A549 (cell line): ENCODE results near the gene ZSWIM7. TPM values are rescaled to one million over a fixed set of nuclear protein-coding genes. Genes with fewer than 3 reads are reported as not detected.

Experiments
- ATAC-seq, 2 experiments: fragments of 200-7000 bp in 1 of 2; fragments of >200 bp in 1 of 2; cut with Nextera tagmentation in 1 of 2; cut with Tn5 transposase in 1 of 2; 3 replicates each; pipeline versions ENCODE4 v1.8.0 to v1.9.1; 2018 to 2020; ENCODE audit warnings: mild to moderate bottlenecking in 1 of 2, moderate library complexity in 1 of 2
- CTCF ChIA-PET: fragments of 300-600 bp; sonication (Branson Sonifier 250); formaldehyde crosslinking; extraction: SDS; loops from one replicate; lab custom pipeline; 2021; ENCODE audit warnings: antibody characterized with exemption, inconsistent platforms; lab: Yijun Ruan, JAX
- POLR2A ChIA-PET: fragments of 350-600 bp; formaldehyde crosslinking; extraction: SDS; loops from one replicate; lab custom pipeline; 2021; ENCODE audit warnings: antibody characterized with exemption, inconsistent platforms; lab: Yijun Ruan, JAX
- DNase-seq, 2 experiments: peaks; one replicate each; pipeline versions ENCODE4 v3.0.0 to v3.0.0-alpha.2; 2011 to 2016; ENCODE audit warnings: low read depth in 1 of 2, low spot score in 1 of 2
- FAIRE-seq: peaks from 2 replicates; lab custom pipeline; 2011; peaks lifted over from hg19 to GRCh38; lab: Jason Lieb, UNC
- H3K27ac ChIP-seq, 2 experiments: fragments of >200 bp; sonication (Bioruptor Twin); formaldehyde crosslinking; 3 replicates each; pipeline ENCODE4 v1.5.1; 2016 to 2017
- H3K4me1 ChIP-seq: fragments of >200 bp; sonication (Bioruptor Twin); formaldehyde crosslinking; 3 replicates; pipeline ENCODE4 v1.6.1; 2016
- H3K4me2 ChIP-seq: fragments of >200 bp; sonication (Bioruptor Twin); formaldehyde crosslinking; 3 replicates; pipeline ENCODE4 v1.6.1; 2016
- H3K4me3 ChIP-seq: fragments of >200 bp; sonication (Bioruptor Twin); formaldehyde crosslinking; 3 replicates; pipeline ENCODE4 v1.5.1; 2016
- H3K9me3 ChIP-seq: fragments of >200 bp; sonication (Bioruptor Twin); formaldehyde crosslinking; 3 replicates; pipeline ENCODE4 v1.6.1; 2016
- CBX2 ChIP-seq: fragments of 200-600 bp; sonication (generic); IDR thresholded peaks from 2 replicates; pipeline ENCODE4 v1.6.1; 2016; ENCODE audit warnings: low read depth, mild to moderate bottlenecking, borderline replicate concordance
- CEBPB ChIP-seq, 2 experiments: fragments of >200 bp in 1 of 2; sonication (Bioruptor Twin) in 1 of 2; formaldehyde crosslinking in 1 of 2; IDR thresholded peaks; 2 replicates each; pipeline ENCODE4 v1.6.1; 2012 to 2016
- EHF ChIP-seq: fragments of 250-450 bp; sonication (Bioruptor Pico); IDR thresholded peaks from 2 replicates; pipeline ENCODE4 v1.5.0; 2020; ENCODE audit warnings: mild to moderate bottlenecking
- EHMT2 ChIP-seq: fragments of 200-600 bp; sonication (generic); IDR thresholded peaks from 2 replicates; pipeline ENCODE4 v1.6.1; 2016; ENCODE audit warnings: antibody characterized with exemption, low read depth, mild to moderate bottlenecking, moderate library complexity
- EP300 ChIP-seq, 2 experiments: fragments of >200 bp; sonication (Bioruptor Twin); formaldehyde crosslinking; IDR thresholded peaks; 2 replicates in 1 of 2; 3 replicates in 1 of 2; pipeline ENCODE4 v1.6.1; 2016 to 2017
- ESRRA ChIP-seq: fragments of 150-350 bp; IDR thresholded peaks from 2 replicates; pipeline ENCODE4 v1.6.1; 2014; ENCODE audit warnings: mild to moderate bottlenecking, low read length, borderline replicate concordance
- FOSB ChIP-seq: fragments of 250-450 bp; sonication (Bioruptor Pico); IDR thresholded peaks from 2 replicates; pipeline ENCODE4 v1.5.0; 2020; ENCODE audit warnings: mild to moderate bottlenecking, moderate library complexity
- FOSL2 ChIP-seq, 2 experiments: fragments of 450-650 bp in 1 of 2; fragments of >200 bp in 1 of 2; sonication (Bioruptor Twin) in 1 of 2; formaldehyde crosslinking; IDR thresholded peaks; 2 replicates each; pipeline versions ENCODE4 v1.5.0 to v1.6.1; 2016 to 2020; ENCODE audit warnings: mild to moderate bottlenecking in 1 of 2, moderate library complexity in 1 of 2
- FOXS1 ChIP-seq: fragments of 250-450 bp; sonication (Bioruptor Pico); IDR thresholded peaks from 2 replicates; pipeline ENCODE4 v1.5.0; 2020; ENCODE audit warnings: mild to moderate bottlenecking, moderate library complexity
- GATA3 ChIP-seq: IDR thresholded peaks from 2 replicates; pipeline ENCODE4 v1.6.1; 2012; ENCODE audit warnings: borderline replicate concordance
- HOXA7 ChIP-seq: fragments of 250-450 bp; sonication (Bioruptor Pico); IDR thresholded peaks from 2 replicates; pipeline ENCODE4 v1.5.0; 2020; ENCODE audit warnings: mild to moderate bottlenecking, moderate library complexity
- HOXB13 ChIP-seq: fragments of 250-450 bp; sonication (Bioruptor Pico); IDR thresholded peaks from 2 replicates; pipeline ENCODE4 v1.5.0; 2020; ENCODE audit warnings: low read depth, mild to moderate bottlenecking, moderate library complexity
- JUN ChIP-seq, 2 experiments: fragments of >200 bp; sonication (Bioruptor Twin); formaldehyde crosslinking; IDR thresholded peaks; 2 replicates in 1 of 2; 3 replicates in 1 of 2; pipeline ENCODE4 v1.6.1; 2016 to 2017
- JUNB ChIP-seq: fragments of >200 bp; sonication (Bioruptor Twin); formaldehyde crosslinking; IDR thresholded peaks from 2 replicates; pipeline ENCODE4 v1.6.1; 2016
- MAFK ChIP-seq: fragments of 450-650 bp; IDR thresholded peaks from 2 replicates; pipeline ENCODE4 v1.6.1; 2014; ENCODE audit not compliant: partially characterized antibody
- MYC ChIP-seq: IDR thresholded peaks from 2 replicates; pipeline ENCODE4 v1.6.1; 2012; ENCODE audit warnings: mild to moderate bottlenecking, inconsistent platforms, low read length, improper control_type of control experiment, borderline replicate concordance
- NFE2L2 ChIP-seq: fragments of 150-350 bp; conservative IDR thresholded peaks from 2 replicates; pipeline ENCODE4 v1.6.1; 2014; ENCODE audit warnings: low read length
- PHF8 ChIP-seq: fragments of 200-600 bp; sonication (generic); IDR thresholded peaks from 2 replicates; pipeline ENCODE4 v1.6.1; 2016; ENCODE audit warnings: low read depth, mild to moderate bottlenecking, antibody characterized with exemption, moderate library complexity, borderline replicate concordance
- POLR2A ChIP-seq: IDR thresholded peaks from 2 replicates; pipeline ENCODE4 v1.6.1; 2012; ENCODE audit warnings: mild to moderate bottlenecking, low read length
- POLR2AphosphoS2 ChIP-seq: conservative IDR thresholded peaks from 2 replicates; pipeline ENCODE4 v1.6.1; 2012; ENCODE audit warnings: low read length, improper control_type of control experiment, inconsistent platforms
- RAD21 ChIP-seq, 2 experiments: fragments of >200 bp in 1 of 2; sonication (Bioruptor Twin) in 1 of 2; formaldehyde crosslinking in 1 of 2; IDR thresholded peaks in 1 of 2; conservative IDR thresholded peaks in 1 of 2; 2 replicates in 1 of 2; 3 replicates in 1 of 2; pipeline ENCODE4 v1.6.1; 2012 to 2018; ENCODE audit warnings: inconsistent platforms in 1 of 2
- RARB ChIP-seq: fragments of 250-450 bp; sonication (Bioruptor Pico); IDR thresholded peaks from 2 replicates; pipeline ENCODE4 v1.8.0; 2021; ENCODE audit warnings: mild to moderate bottlenecking, moderate library complexity
- RFX5 ChIP-seq: fragments of 450-650 bp; IDR thresholded peaks from 2 replicates; pipeline ENCODE4 v1.7.1; 2014; ENCODE audit warnings: antibody characterized with exemption, mild to moderate bottlenecking, moderate library complexity
- ZFP36 ChIP-seq: fragments of 450-650 bp; IDR thresholded peaks from 2 replicates; pipeline ENCODE4 v1.6.1; 2014; ENCODE audit warnings: borderline replicate concordance; ENCODE audit not compliant: partially characterized antibody
- ZNF302 ChIP-seq: fragments of 250-450 bp; sonication (Bioruptor Pico); IDR thresholded peaks from 2 replicates; pipeline ENCODE4 v1.9.0; 2021; ENCODE audit warnings: inconsistent platforms, mild to moderate bottlenecking, moderate library complexity
- ZSCAN20 ChIP-seq: fragments of 250-450 bp; sonication (Bioruptor Pico); IDR thresholded peaks from 2 replicates; pipeline ENCODE4 v1.8.0; 2022; ENCODE audit warnings: mild to moderate bottlenecking, moderate library complexity
- WGBS: methylation state at CpG from one replicate; pipeline ENCODE4 v1.1.6; 2017; ENCODE audit errors: missing lambda C conversion rate; 5-methylcytosine and 5-hydroxymethylcytosine counted together
- polyA plus RNA-seq, 4 experiments: library from polyadenylated mRNA; depleted of rRNA in 3 of 4; stranded (reverse); fragments of >200 nt; fragmentation: RNase III in 1 of 4; extraction: RNeasy Plus Mini Kit Qiagen cat#74134 plus additional on column Dnase treatment in 1 of 4; gene quantifications; 2 replicates in 3 of 4; 3 replicates in 1 of 4; pipeline ENCODE4 v1.2.3, GENCODE V29; 2011 to 2017
- TF ChIP-seq, protein P1 (sequence below): IDR thresholded peaks from 2 replicates; pipeline ENCODE4 v1.6.1; 2012
- TF ChIP-seq, protein P2 (sequence below): fragments of >200 bp; sonication (Bioruptor Twin); formaldehyde crosslinking; IDR thresholded peaks from 3 replicates; pipeline ENCODE4 v1.5.1; 2016
- TF ChIP-seq, protein P3 (sequence below): fragments of >200 bp; sonication (Bioruptor Twin); formaldehyde crosslinking; IDR thresholded peaks from 3 replicates; pipeline ENCODE4 v1.6.1; 2016
- TF ChIP-seq, protein P4 (sequence below): IDR thresholded peaks from 2 replicates; pipeline ENCODE4 v1.6.1; 2012
- TF ChIP-seq, protein P5 (sequence below): IDR thresholded peaks from 2 replicates; pipeline ENCODE4 v1.6.1; 2012; ENCODE audit warnings: low read depth, borderline replicate concordance
- TF ChIP-seq, protein P6 (sequence below): fragments of 450-650 bp; IDR thresholded peaks from 2 replicates; pipeline ENCODE4 v1.6.1; 2014; ENCODE audit warnings: antibody characterized with exemption

ZSWIM7 gene
- polyA plus RNA-seq, 2 of the 4 experiments (the other 2 are of a cell fraction): 60.0 to 65.5 TPM

DNA sequence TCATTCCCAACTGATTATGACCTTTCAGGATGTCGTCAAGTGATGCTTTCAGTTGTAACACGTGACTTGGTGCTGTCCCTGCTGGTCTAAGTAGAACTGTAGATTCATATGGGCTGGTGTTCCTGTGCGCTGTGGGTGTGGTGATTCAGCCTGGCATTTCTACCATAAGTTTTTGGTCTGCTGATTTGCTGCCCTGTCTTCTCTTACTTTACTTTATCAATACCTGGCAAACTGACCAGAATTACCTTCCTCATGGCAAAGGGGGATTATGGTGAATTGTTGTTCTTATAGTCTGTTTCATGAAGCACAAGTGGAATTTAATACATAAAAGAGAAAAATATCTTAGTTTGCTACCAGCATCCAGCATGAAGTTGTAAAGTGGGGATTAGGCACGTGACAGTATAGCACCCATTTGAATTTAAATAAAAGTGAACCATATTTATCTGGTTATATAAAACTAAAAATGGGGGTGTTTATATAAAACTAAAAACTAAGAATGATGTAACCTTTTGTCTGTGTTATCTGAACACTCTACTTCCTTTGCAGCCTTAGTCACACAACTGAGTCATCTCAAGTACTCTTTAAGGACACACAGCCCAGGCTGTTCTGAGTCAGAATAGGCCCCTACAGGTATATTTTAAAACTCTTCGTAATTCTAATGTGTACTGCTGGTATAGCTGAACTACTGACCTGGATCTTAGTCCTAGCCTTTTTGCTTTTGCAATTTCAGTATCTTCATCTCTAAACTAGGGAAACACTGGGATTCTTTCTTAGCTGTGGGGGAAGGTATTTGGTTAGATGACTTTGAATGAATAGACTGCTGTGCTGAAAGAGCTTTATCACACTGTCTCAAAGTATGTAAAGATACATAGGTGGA, 28.4 kb upstream of the ZSWIM7 start:
- peak; percentile 98 for FAIRE-seq
- ChIA-PET POLR2A (interaction anchor here (1.0 to 1.6 kb wide), 2 partner anchors 29 to 189 kb away, joined by 3 to 5 read pairs; partner anchors contain the start of genes TTC19 and ZSWIM7), CTCF (interaction anchor here (0.6 to 5.6 kb wide), 5 partner anchors 9 to 517 kb away, joined by 3 to 35 read pairs (median 3); no protein-coding TSS in a partner anchor)
- H3K4me2 ChIP-seq: peak overlapping the region; percentile 70
- peak; percentile 92 to 95 for DNase-seq
- ATAC-seq: peak; percentile 95 to 96
- H3K4me1 ChIP-seq: peaks cover 31% of the 10 kb centered on the region
- H3K9me3 ChIP-seq: no peaks in the 10 kb centered on the region
- peak overlapping the region; percentile 15; the same call in 2 of the 3 replicates for H3K4me3 ChIP-seq
- peak overlapping the region; percentile 85 to 86 for H3K27ac ChIP-seq
- 38% methylated on average over 5 of the region's 5 CpGs for WGBS
- TF ChIP-seq GATA3 (peak; percentile 36; the same call in 1 of the 2 replicates), EHF (no peak), EHMT2 (no peak), FOSB (CRISPR knock-in tag) (no peak), ZNF302 (CRISPR knock-in tag) (peak; percentile 14; the same call in 1 of the 2 replicates), RFX5 (0 out of 2 replicates have a peak, but pooled peaks have one; percentile 36), FOXS1 (peak; percentile 87; the same call in 1 of the 2 replicates), JUN (IDR thresholded peaks at IDR 0.05) (peak; percentile 74 to 77; a peak in 4 of 5 replicates), PHF8 (no peak), HOXA7 (CRISPR knock-in tag) (peak; percentile 77; the same call in 1 of the 2 replicates), CBX2 (no peak), JUNB (peak; percentile 94), ZFP36 (no peak), RARB (CRISPR knock-in tag) (peak; percentile 58; the same call in 1 of the 2 replicates), MAFK (peak; percentile 70), FOSL2 (IDR thresholded peaks at IDR 0.05) (peak; percentile 97), FOSL2 (CRISPR knock-in tag; IDR thresholded peaks at IDR 0.05) (peak; percentile 98), EP300 (IDR thresholded peaks at IDR 0.05) (peak in 1 of 2 experiments; percentile 60; a peak in 1 of 5 replicates), RAD21 (conservative IDR thresholded peaks at IDR 0.05 in 1 of 2, IDR thresholded peaks at IDR 0.05 in 1 of 2) (peak in 1 of 2 experiments; percentile 20; a peak in 1 of 5 replicates), HOXB13 (CRISPR knock-in tag) (no peak; the same call in 1 of the 2 replicates), ESRRA (no peak), MYC (peak; percentile 35; the same call in 1 of the 2 replicates), ZSCAN20 (CRISPR knock-in tag) (peak; percentile 63; the same call in 1 of the 2 replicates), POLR2A (no peak), CEBPB (IDR thresholded peaks at IDR 0.05) (peak; percentile 11 to 59; a peak in 2 of 4 replicates), NFE2L2 (no peak), POLR2AphosphoS2 (peak; percentile 76)
- TF ChIP-seq, protein P1, sequence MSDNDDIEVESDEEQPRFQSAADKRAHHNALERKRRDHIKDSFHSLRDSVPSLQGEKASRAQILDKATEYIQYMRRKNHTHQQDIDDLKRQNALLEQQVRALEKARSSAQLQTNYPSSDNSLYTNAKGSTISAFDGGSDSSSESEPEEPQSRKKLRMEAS: peak; percentile 18; the same call in 1 of the 2 replicates
- TF ChIP-seq, protein P2, sequence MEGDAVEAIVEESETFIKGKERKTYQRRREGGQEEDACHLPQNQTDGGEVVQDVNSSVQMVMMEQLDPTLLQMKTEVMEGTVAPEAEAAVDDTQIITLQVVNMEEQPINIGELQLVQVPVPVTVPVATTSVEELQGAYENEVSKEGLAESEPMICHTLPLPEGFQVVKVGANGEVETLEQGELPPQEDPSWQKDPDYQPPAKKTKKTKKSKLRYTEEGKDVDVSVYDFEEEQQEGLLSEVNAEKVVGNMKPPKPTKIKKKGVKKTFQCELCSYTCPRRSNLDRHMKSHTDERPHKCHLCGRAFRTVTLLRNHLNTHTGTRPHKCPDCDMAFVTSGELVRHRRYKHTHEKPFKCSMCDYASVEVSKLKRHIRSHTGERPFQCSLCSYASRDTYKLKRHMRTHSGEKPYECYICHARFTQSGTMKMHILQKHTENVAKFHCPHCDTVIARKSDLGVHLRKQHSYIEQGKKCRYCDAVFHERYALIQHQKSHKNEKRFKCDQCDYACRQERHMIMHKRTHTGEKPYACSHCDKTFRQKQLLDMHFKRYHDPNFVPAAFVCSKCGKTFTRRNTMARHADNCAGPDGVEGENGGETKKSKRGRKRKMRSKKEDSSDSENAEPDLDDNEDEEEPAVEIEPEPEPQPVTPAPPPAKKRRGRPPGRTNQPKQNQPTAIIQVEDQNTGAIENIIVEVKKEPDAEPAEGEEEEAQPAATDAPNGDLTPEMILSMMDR: no peak
- TF ChIP-seq, protein P3, sequence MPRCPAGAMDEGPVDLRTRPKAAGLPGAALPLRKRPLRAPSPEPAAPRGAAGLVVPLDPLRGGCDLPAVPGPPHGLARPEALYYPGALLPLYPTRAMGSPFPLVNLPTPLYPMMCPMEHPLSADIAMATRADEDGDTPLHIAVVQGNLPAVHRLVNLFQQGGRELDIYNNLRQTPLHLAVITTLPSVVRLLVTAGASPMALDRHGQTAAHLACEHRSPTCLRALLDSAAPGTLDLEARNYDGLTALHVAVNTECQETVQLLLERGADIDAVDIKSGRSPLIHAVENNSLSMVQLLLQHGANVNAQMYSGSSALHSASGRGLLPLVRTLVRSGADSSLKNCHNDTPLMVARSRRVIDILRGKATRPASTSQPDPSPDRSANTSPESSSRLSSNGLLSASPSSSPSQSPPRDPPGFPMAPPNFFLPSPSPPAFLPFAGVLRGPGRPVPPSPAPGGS: no peak
- TF ChIP-seq, protein P4, sequence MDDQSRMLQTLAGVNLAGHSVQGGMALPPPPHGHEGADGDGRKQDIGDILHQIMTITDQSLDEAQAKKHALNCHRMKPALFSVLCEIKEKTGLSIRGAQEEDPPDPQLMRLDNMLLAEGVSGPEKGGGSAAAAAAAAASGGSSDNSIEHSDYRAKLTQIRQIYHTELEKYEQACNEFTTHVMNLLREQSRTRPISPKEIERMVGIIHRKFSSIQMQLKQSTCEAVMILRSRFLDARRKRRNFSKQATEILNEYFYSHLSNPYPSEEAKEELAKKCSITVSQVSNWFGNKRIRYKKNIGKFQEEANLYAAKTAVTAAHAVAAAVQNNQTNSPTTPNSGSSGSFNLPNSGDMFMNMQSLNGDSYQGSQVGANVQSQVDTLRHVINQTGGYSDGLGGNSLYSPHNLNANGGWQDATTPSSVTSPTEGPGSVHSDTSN: no peak
- TF ChIP-seq, protein P5, sequence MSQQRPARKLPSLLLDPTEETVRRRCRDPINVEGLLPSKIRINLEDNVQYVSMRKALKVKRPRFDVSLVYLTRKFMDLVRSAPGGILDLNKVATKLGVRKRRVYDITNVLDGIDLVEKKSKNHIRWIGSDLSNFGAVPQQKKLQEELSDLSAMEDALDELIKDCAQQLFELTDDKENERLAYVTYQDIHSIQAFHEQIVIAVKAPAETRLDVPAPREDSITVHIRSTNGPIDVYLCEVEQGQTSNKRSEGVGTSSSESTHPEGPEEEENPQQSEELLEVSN: no peak
- TF ChIP-seq, protein P6, sequence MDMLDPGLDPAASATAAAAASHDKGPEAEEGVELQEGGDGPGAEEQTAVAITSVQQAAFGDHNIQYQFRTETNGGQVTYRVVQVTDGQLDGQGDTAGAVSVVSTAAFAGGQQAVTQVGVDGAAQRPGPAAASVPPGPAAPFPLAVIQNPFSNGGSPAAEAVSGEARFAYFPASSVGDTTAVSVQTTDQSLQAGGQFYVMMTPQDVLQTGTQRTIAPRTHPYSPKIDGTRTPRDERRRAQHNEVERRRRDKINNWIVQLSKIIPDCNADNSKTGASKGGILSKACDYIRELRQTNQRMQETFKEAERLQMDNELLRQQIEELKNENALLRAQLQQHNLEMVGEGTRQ: peak; percentile 80
